CD8-positive, alpha-beta memory T cell (primary cell): ENCODE results near the gene ABCC11. TPM values are rescaled to one million over a fixed set of nuclear protein-coding genes. Genes with fewer than 3 reads are reported as not detected.
A peak's percentile ranks its signal among the peaks of the same experiment; 100 is the strongest.
"Not testable (repeated sequence)": the region's sequence is repeated elsewhere in the genome, so short reads cannot be mapped to it uniquely, and the experiment has no call there.

Experiments used
- CTCF ChIA-PET: fragments of 350-600 bp; sonication (Branson Sonifier 250); formaldehyde crosslinking; loops from one replicate; lab custom pipeline; 2021; ENCODE audit warnings: antibody characterized with exemption; lab: Charles Lee
- POLR2A ChIA-PET: fragments of 350-600 bp; sonication (Branson Sonifier 250); formaldehyde crosslinking; loops from one replicate; lab custom pipeline; 2021; ENCODE audit warnings: antibody characterized with exemption; lab: Charles Lee
- DNase-seq, 5 donors: peaks; one replicate each; pipeline versions ENCODE4 v3.0.0 to v3.0.0-alpha.2; 2020 to 2022; ENCODE audit warnings: mixed read lengths in 1 of 5
- H3K27ac ChIP-seq: one replicate; pipeline ENCODE4 v1.7.0; 2013; ENCODE audit warnings: low read depth, mild to moderate bottlenecking, low read length, moderate library complexity
- H3K27me3 ChIP-seq: 2 replicates; pipeline ENCODE4 v1.7.0; 2013; ENCODE audit warnings: low read length, mild to moderate bottlenecking; ENCODE audit not compliant: insufficient read depth, poor library complexity, severe bottlenecking
- H3K36me3 ChIP-seq: 2 replicates; pipeline ENCODE4 v1.7.0; 2013; ENCODE audit warnings: mild to moderate bottlenecking, low read length, moderate library complexity; ENCODE audit not compliant: insufficient read depth
- H3K4me1 ChIP-seq: 2 replicates; pipeline ENCODE4 v1.7.0; 2013; ENCODE audit warnings: mild to moderate bottlenecking, low read length, moderate library complexity; ENCODE audit not compliant: insufficient read depth
- H3K4me3 ChIP-seq: 2 replicates; pipeline ENCODE4 v1.7.0; 2013; ENCODE audit warnings: mild to moderate bottlenecking, low read length
- H3K9me3 ChIP-seq: 2 replicates; pipeline ENCODE4 v1.7.0; 2013; ENCODE audit warnings: mild to moderate bottlenecking, low read length
- H3K27ac Mint-ChIP-seq, 8 donors: one replicate each; pipeline ENCODE4 v1.8.0; 2020 to 2021; ENCODE audit warnings: mixed read lengths in 8 of 8, mild to moderate bottlenecking in 6 of 8, inconsistent platforms in 3 of 8, moderate library complexity in 3 of 8
- H3K27me3 Mint-ChIP-seq, 2 donors: one replicate each; pipeline ENCODE4 v1.8.0; 2020 to 2021; ENCODE audit warnings: mixed read lengths in 2 of 2, mild to moderate bottlenecking in 1 of 2, moderate library complexity in 1 of 2
- H3K36me3 Mint-ChIP-seq, 3 donors: one replicate each; pipeline ENCODE4 v1.8.0; 2020 to 2021; ENCODE audit warnings: mixed read lengths in 3 of 3, inconsistent platforms in 1 of 3, mild to moderate bottlenecking in 1 of 3
- H3K4me1 Mint-ChIP-seq, 3 donors: one replicate each; pipeline ENCODE4 v1.8.0; 2020 to 2021; ENCODE audit warnings: mixed read lengths in 3 of 3, inconsistent platforms in 1 of 3, mild to moderate bottlenecking in 1 of 3
- H3K4me3 Mint-ChIP-seq, 7 donors: one replicate each; pipeline ENCODE4 v1.8.0; 2020 to 2021; ENCODE audit warnings: mixed read lengths in 7 of 7, mild to moderate bottlenecking in 6 of 7, moderate library complexity in 4 of 7, inconsistent platforms in 2 of 7
- H3K9me3 Mint-ChIP-seq, 5 donors: one replicate each; pipeline ENCODE4 v1.8.0; 2020 to 2022; ENCODE audit warnings: mixed read lengths in 5 of 5, mild to moderate bottlenecking in 3 of 5, moderate library complexity in 2 of 5, inconsistent platforms in 1 of 5
- polyA plus RNA-seq: library from polyadenylated mRNA; unstranded; fragments of 300-500 nt; fragmentation: Illumina TruSeq; gene quantifications from one replicate; pipeline ENCODE4 v1.2.3, GENCODE V29; 2021
- total RNA-seq, 2 experiments: library from RNA; stranded (reverse); gene quantifications; one replicate each; pipeline ENCODE4 v1.2.3, GENCODE V29; 2021

The ABCC11 gene
- total and polyA plus RNA-seq, 3 experiments from 2014 or later, result 0.22 TPM; not detected in 1

DNA sequence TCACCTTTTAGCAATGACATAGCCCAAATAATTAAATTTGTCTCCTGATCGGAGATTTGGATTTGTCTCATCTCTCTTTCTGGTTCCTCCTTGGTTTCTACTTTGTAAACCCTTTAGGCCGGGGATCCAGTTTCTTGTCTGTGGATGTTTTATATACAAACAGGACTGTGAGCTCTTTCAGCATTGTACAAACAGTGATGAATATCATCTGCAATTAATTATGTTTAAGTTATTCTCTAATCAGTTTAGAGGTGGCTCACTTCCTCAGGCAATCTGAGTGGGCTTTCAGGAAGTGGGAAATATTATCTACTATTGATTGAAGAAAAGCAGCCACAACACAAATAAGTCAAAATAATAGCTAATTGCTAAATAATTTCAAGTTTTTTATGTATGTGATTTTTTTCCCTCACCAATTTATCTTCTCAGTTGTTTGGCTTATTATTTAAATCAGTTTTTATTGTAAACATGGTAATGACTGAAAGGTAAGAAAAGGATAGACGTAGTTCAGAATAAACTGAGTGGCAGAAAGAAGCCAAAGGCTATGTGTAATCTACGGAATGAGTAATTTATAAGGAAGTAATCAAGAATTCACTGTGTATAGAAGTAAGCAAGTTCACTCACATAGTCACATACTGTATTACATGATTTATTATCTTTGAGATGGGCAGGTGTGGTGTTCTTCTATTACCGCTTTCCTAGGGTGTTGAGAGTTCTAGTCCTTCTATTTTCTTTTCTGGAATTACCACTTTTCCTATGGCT, 3.4 kb upstream of the ABCC11 start:
- H3K9me3 Mint-ChIP-seq, result no peaks in the 10 kb centered on the region
- H3K4me1 Mint-ChIP-seq, result peaks cover 48 to 69% (median 61%) of the 10 kb centered on the region in 3 donors
- Histone ChIP-seq H3K27me3 (no peaks in the 10 kb centered on the region), H3K4me1 (peaks cover 20% of the 10 kb centered on the region), H3K36me3 (peaks cover 11% of the 10 kb centered on the region), H3K4me3 (no peak overlapping the region), H3K9me3 (no peaks in the 10 kb centered on the region), H3K27ac (no peak overlapping the region)
- H3K4me3 Mint-ChIP-seq, result no peak overlapping the region
- H3K27ac Mint-ChIP-seq, result peak overlapping the region in 4 of 8 donors; percentile 38 to 78 (median 56)
- H3K27me3 Mint-ChIP-seq, result no peaks in the 10 kb centered on the region
- DNase-seq, result no peak
- ChIA-PET POLR2A (no interaction called here), CTCF (no interaction called here)
- peaks cover 0 to 38% (median 13%) of the 10 kb centered on the region in 3 donors for H3K36me3 Mint-ChIP-seq

DNA sequence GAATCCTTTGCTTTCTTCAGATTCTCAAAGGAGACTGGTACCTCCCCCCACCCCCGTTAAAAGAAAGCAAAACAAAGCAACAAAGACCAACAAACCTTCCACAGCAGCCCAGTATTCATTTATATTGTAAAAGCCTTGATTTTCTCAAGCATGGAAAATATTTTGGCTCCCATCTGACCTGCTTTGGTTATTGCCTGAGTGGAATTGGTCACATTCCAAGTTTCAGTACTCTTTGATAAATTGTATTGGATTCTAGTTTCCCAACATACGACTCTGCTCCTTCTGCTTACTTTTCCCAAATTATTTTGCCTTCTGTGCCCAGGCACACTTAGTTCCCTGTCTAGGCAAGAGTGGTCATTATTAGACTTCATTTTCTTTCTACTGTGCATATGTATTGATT, 1.3 kb downstream of the ABCC11 start:
- no peaks in the 10 kb centered on the region for H3K27me3 ChIP-seq
- H3K4me3 Mint-ChIP-seq, result peak overlapping the region; percentile 30 to 99 (median 51)
- no peak overlapping the region for H3K4me3 ChIP-seq
- H3K27ac ChIP-seq, result no peak overlapping the region
- H3K27ac Mint-ChIP-seq, result peak overlapping the region in 7 of 8 donors; percentile 13 to 99 (median 69)
- peaks cover 34% of the 10 kb centered on the region for H3K4me1 ChIP-seq
- no peaks in the 10 kb centered on the region for H3K9me3 Mint-ChIP-seq
- POLR2A ChIA-PET, result no interaction called here
- CTCF ChIA-PET, result no interaction called here
- H3K9me3 ChIP-seq, result no peaks in the 10 kb centered on the region
- no peak for DNase-seq
- H3K36me3 ChIP-seq, result no peaks in the 10 kb centered on the region
- H3K4me1 Mint-ChIP-seq, result peaks cover 50 to 69% (median 57%) of the 10 kb centered on the region in 3 donors
- H3K27me3 Mint-ChIP-seq, result no peaks in the 10 kb centered on the region
- peaks cover 0 to 14% (median 2%) of the 10 kb centered on the region in 3 donors for H3K36me3 Mint-ChIP-seq

DNA sequence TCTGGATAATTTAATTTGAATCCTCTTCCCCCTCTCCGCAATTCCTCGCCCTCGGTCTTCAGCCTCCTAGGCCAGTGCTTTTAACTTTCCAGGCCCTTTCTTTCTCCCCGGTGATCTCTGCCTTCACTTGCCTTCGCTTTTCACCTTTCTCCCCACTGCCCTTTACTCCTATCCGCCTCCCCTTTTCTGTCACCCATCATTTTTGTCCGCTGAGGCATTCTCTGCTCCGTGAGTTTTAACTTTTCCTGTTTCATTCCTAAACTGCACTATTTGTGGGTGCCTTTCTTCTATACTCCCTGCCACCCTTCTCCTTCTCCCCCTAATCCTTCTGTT, 2.5 kb downstream of the ABCC11 start:
- peak overlapping the region; percentile 95 to 99 (median 97) for H3K27ac Mint-ChIP-seq
- Histone ChIP-seq H3K36me3 (no peaks in the 10 kb centered on the region), H3K9me3 (no peaks in the 10 kb centered on the region), H3K27ac (peak overlapping the region; percentile 88), H3K4me3 (peak overlapping the region; percentile 94), H3K4me1 (peaks cover 34% of the 10 kb centered on the region), H3K27me3 (no peaks in the 10 kb centered on the region)
- H3K4me3 Mint-ChIP-seq, result peak overlapping the region; percentile 92 to 99 (median 95)
- ChIA-PET CTCF (interaction anchor here (1.5 kb wide), 1 partner anchor 24 kb away, joined by 3 read pairs; no protein-coding TSS in a partner anchor), POLR2A (no interaction called here)
- H3K9me3 Mint-ChIP-seq, result no peaks in the 10 kb centered on the region
- H3K27me3 Mint-ChIP-seq, result no peaks in the 10 kb centered on the region
- peaks cover 43 to 56% (median 49%) of the 10 kb centered on the region in 3 donors for H3K4me1 Mint-ChIP-seq
- DNase-seq, result no peak
- H3K36me3 Mint-ChIP-seq, result peaks cover 0 to 14% (median 3%) of the 10 kb centered on the region in 3 donors

DNA sequence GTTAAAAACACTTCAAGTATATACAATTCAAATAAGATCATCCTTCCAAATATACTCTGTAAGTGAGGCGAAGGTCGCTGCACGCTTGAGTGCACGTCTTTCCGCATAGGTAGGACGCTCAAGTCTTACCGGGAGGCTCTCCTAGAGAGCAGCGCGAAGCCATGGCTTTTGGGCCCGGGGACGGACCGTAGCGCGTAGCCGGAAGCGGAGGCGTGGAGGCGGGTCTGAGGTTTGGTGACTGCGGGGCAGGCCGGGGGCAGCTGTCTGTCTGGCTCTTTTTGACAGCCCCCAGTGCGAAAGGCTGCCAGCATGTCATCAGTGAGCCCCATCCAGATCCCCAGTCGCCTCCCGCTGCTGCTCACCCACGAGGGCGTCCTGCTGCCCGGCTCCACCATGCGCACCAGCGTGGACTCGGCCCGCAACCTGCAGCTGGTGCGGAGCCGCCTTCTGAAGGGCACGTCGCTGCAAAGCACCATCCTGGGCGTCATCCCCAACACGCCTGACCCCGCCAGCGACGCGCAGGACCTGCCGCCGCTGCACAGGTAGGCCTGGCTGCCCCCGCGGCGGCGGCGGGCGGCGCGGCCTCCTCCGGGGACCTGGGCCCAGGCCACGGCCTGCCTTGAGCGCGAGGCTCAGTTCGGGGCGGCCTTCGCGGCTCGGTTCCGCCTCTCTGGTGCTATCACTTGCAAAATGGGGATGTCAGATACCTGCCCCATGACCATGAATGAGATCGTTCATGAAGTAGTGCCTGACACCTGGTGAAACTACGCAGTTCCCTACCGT, 3.1 kb downstream of the ABCC11 start, which contains the start of gene LONP2:
Gene LONP2 (plus strand): TSS at position 221 of the 783 bp plus-strand sequence. CDS start 89 bp downstream, at position 310.
- peak within 1 kb of the TSS; percentile 95 to 99 (median 97) for H3K27ac Mint-ChIP-seq
- Histone ChIP-seq H3K4me3 (peak within 1 kb of the TSS; percentile 94), H3K4me1 (peaks cover 34% of the 10 kb centered on the region), H3K27ac (peak within 1 kb of the TSS; percentile 88), H3K36me3 (no peaks in the 10 kb centered on the region), H3K9me3 (no peaks in the 10 kb centered on the region), H3K27me3 (no peaks in the 10 kb centered on the region)
- DNase-seq, result peak; percentile 80 to 95 (median 90)
- peak within 1 kb of the TSS; percentile 92 to 99 (median 95) for H3K4me3 Mint-ChIP-seq
- H3K36me3 Mint-ChIP-seq, result peaks cover 0 to 14% (median 3%) of the 10 kb centered on the region in 3 donors
- H3K27me3 Mint-ChIP-seq, result no peaks in the 10 kb centered on the region
- H3K4me1 Mint-ChIP-seq, result peaks cover 42 to 52% (median 47%) of the 10 kb centered on the region in 3 donors
- CTCF ChIA-PET, result interaction anchor here (1.0 to 1.5 kb wide), 3 partner anchors 25 to 379 kb away, joined by 3 to 5 read pairs (median 3); no protein-coding TSS in a partner anchor
- H3K9me3 Mint-ChIP-seq, result no peaks in the 10 kb centered on the region
- POLR2A ChIA-PET, result interaction anchor here (0.7 to 0.8 kb wide), 2 partner anchors 122 to 254 kb away, joined by 3 read pairs; no protein-coding TSS in a partner anchor

DNA sequence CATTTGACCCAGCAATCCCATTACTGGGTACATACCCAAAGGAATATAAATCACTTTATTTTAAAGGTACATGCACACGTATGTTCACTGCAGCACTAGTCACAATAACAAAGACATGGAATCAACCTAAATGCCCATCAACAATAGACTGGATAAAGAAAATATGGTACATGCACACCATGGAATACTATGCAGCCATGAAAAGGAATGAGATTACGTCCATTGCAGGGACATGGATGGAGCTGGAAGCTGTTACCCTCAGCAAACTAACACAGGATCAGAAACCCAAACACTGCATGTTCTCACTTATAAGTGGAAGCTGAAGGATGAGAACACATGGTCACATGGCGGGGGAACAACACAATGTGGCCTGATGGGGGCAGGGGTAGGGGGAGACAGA, 7.2 kb downstream of the ABCC11 start:
- peaks cover 10 to 15% (median 10%) of the 10 kb centered on the region in 3 donors for H3K4me1 Mint-ChIP-seq

DNA sequence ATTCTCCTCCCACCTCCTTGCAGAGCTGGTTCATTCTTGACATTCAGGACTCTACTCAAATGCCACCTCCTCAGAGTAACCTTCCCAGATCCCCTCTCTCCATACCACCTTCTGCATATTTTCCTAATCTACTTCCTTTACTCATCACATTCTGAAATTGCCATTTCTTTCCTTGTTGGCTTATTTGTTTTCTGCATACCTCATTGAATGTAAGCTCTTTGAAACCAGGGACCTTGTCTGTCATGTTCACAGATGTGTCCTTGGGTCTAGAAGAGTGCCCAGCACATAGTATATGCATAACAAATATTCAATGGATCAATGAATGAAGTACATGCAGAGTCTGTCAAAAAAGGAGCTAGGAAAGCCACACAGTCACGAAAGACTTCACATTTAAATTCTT, 11.1 kb downstream of the ABCC11 start:
- Histone ChIP-seq H3K9me3 (no peaks in the 10 kb centered on the region), H3K27me3 (no peaks in the 10 kb centered on the region), H3K4me1 (no peaks in the 10 kb centered on the region), H3K4me3 (no peak overlapping the region), H3K27ac (no peak overlapping the region), H3K36me3 (no peaks in the 10 kb centered on the region)
- no peak for DNase-seq
- Mint-ChIP-seq H3K27me3 (peaks cover 0 to 9% of the 10 kb centered on the region in 2 donors), H3K36me3 (peaks cover 0 to 3% (median 0%) of the 10 kb centered on the region in 3 donors), H3K27ac (no peak overlapping the region), H3K9me3 (no peaks in the 10 kb centered on the region), H3K4me3 (no peak overlapping the region), H3K4me1 (no peaks in the 10 kb centered on the region)
- ChIA-PET POLR2A (no interaction called here), CTCF (interaction anchor here (1.4 kb wide), 1 partner anchor 387 kb away, joined by 4 read pairs; no protein-coding TSS in a partner anchor)

More for the DNA sequence above, 7.2 kb downstream of the ABCC11 start:
- DNase-seq, H3K4me1 ChIP-seq, H3K9me3 Mint-ChIP-seq, H3K4me3 ChIP-seq, H3K36me3 ChIP-seq, CTCF ChIA-PET, H3K27me3 ChIP-seq, H3K36me3 Mint-ChIP-seq, H3K27ac ChIP-seq, H3K4me3 Mint-ChIP-seq, H3K27me3 Mint-ChIP-seq, POLR2A ChIA-PET, H3K9me3 ChIP-seq: not testable (repeated sequence)
- H3K27ac Mint-ChIP-seq, result peak overlapping the region in 3 of 8 donors; percentile 7 to 70 (median 23)

DNA sequence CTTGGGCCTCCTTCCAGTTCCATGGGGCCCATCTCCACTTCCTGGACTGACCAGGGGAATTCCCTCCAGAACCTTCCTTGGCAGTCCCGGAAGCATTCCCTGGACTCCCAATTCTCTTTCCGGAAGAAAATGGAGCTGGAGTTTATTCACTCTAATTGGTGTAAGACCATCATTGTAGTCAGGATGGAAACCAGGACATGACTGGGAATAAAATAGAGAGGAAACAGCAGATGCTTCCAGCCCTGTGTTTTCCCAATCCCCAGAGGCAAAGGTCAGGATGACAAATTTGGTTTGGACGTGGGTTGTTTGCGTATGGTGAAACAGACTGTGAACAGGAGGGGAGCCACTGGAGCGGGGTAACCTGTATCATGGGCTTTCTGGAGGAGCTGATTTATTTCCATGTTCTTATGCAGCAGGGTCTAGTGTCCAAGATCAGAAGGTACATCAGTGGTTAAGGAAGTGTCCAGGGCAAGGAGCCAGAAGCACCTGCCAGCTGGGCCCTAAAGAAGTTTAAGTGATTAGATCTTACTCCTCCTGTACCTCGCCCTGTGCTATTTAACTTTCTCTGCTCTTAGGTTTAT, 11.7 kb downstream of the ABCC11 start:
- Histone ChIP-seq H3K27me3 (no peaks in the 10 kb centered on the region), H3K27ac (no peak overlapping the region), H3K4me1 (no peaks in the 10 kb centered on the region), H3K9me3 (no peaks in the 10 kb centered on the region), H3K36me3 (no peaks in the 10 kb centered on the region), H3K4me3 (no peak overlapping the region)
- Mint-ChIP-seq H3K4me1 (no peaks in the 10 kb centered on the region), H3K27me3 (peaks cover 0 to 9% of the 10 kb centered on the region in 2 donors), H3K36me3 (no peaks in the 10 kb centered on the region), H3K9me3 (no peaks in the 10 kb centered on the region), H3K4me3 (no peak overlapping the region), H3K27ac (no peak overlapping the region)
- no peak for DNase-seq
- ChIA-PET CTCF (interaction anchor here (1.4 kb wide), 1 partner anchor 388 kb away, joined by 4 read pairs; no protein-coding TSS in a partner anchor), POLR2A (no interaction called here)
